Measurements from ENCODE around the gene AP5S1.

Gene AP5S1

DNA sequence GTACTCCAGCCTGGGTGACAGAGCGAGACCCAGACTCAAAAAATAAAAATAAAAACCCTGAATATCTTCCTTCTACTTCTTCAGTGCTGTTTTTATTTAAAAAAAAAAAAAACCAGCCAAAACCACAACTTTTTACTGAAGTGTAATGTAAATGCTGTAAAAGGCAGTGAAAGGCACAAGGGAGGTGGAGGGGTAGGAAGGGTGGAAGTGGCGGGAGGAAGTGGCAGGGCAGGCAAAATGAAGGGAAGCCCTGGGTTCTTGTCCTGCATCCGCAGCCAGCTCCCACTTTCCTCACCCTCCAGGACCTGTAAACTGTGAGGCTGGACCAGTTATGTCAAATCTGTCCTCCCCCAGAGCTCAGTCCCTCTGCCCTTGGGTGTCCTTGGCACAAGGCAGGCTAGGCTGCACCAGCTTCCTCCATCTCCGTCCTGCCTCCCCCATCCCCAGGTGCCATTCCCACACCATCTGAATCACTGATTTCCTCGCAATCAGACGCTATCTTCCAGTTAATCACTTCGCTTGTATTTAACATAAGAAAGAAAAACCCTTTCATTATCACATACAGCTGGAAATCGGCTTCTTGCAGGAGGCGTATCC is 55.1 kb downstream of the AP5S1 start:
- H3K4me1 ChIP-seq (ENCODE audit: control insufficient read depth, insufficient read depth, low read length) = no peaks in the 10 kb centered on the region
- no peak overlapping the region for H3K4me3 ChIP-seq (ENCODE audit: low read length)
- no peaks in the 10 kb centered on the region for H3K36me3 ChIP-seq (ENCODE audit: control insufficient read depth, insufficient read depth, low read length)
- H3K9me3 ChIP-seq (ENCODE audit: control insufficient read depth, insufficient read depth, low read length) = no peaks in the 10 kb centered on the region
- no CpG with 5 or more reads among the region's 9 CpGs for WGBS (ENCODE audit: insufficient coverage, insufficient read length)
- no peak overlapping the region for H3K27ac ChIP-seq (ENCODE audit: low read length)
- no peak for DNase-seq (ENCODE audit: low read depth, low spot score)
- H3K27me3 ChIP-seq (ENCODE audit: control insufficient read depth, insufficient read depth, low read length) = no peaks in the 10 kb centered on the region

DNA sequence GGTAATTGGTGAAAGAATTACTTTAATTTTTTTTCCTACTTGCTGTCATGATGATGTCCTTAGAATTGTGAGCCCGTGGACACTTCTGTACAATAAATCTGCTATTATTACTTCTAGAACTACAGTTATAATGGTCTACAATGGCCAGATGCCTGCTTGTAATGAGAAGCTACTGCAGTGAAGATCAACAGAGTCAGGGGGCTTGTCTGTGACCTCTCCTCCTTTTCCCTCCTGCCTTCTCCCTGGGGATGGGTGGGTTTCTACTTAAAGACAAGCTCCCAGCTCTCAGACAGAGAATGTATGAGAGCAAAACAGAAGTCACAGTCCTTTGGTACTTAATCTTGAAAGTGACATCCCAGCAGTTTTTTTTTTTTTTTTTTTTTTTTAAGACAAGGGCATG is 55.7 kb downstream of the AP5S1 start:
- Histone ChIP-seq H3K9me3 (ENCODE audit: control insufficient read depth, insufficient read depth, low read length) (no peaks in the 10 kb centered on the region), H3K27ac (ENCODE audit: low read length) (no peak overlapping the region), H3K27me3 (ENCODE audit: control insufficient read depth, insufficient read depth, low read length) (no peaks in the 10 kb centered on the region), H3K4me1 (ENCODE audit: control insufficient read depth, insufficient read depth, low read length) (no peaks in the 10 kb centered on the region), H3K4me3 (ENCODE audit: low read length) (no peak overlapping the region), H3K36me3 (ENCODE audit: control insufficient read depth, insufficient read depth, low read length) (no peaks in the 10 kb centered on the region)
- DNase-seq (ENCODE audit: low read depth, low spot score) = no peak
- WGBS (ENCODE audit: insufficient coverage, insufficient read length) = no CpG with 5 or more reads among the region's 1 CpG

GRCh38 chr20:3876676-3877075 is 56.3 kb downstream of the AP5S1 start:
- Histone ChIP-seq H3K27me3 (ENCODE audit: control insufficient read depth, insufficient read depth, low read length) (no peaks in the 10 kb centered on the region), H3K27ac (ENCODE audit: low read length) (no peak overlapping the region), H3K9me3 (ENCODE audit: control insufficient read depth, insufficient read depth, low read length) (no peaks in the 10 kb centered on the region), H3K4me3 (ENCODE audit: low read length) (no peak overlapping the region), H3K36me3 (ENCODE audit: control insufficient read depth, insufficient read depth, low read length) (no peaks in the 10 kb centered on the region), H3K4me1 (ENCODE audit: control insufficient read depth, insufficient read depth, low read length) (no peaks in the 10 kb centered on the region)
- DNase-seq (ENCODE audit: low read depth, low spot score) = no peak
